K562 (cell line): ENCODE data around the gene ETV4. TPM values are rescaled to one million over a fixed set of nuclear protein-coding genes. Genes with fewer than 3 reads are reported as not detected.

ENCODE experiments used
- ATAC-seq: fragments of 200-7000 bp; cut with Tn5 transposase; 3 replicates; pipeline ENCODE4 v1.9.1; 2020; ENCODE audit warnings: moderate library complexity
- BruUV-seq: library from RNA; stranded (reverse); fragments of 400-500 nt; replicated peaks from 2 replicates; lab custom pipeline; 2021; lab: Mats Ljungman, UMichigan
- CTCF ChIA-PET: fragments of 300-600 bp; formaldehyde crosslinking; extraction: SDS; loops from one replicate; lab custom pipeline; 2021; ENCODE audit warnings: low intra/inter-chr PET ratio; lab: Yijun Ruan, JAX
- POLR2A ChIA-PET: fragments of 300-600, 350-650 bp; sonication (Branson Sonifier 250); formaldehyde crosslinking; extraction: SDS; loops from one replicate; lab custom pipeline; 2021; ENCODE audit warnings: antibody characterized with exemption, inconsistent platforms; lab: Yijun Ruan, JAX
- DNase-seq, 4 experiments: peaks; one replicate each; pipeline versions ENCODE4 v3.0.0 to v3.0.0-alpha.2; 2011 to 2018; ENCODE audit warnings: low spot score in 3 of 4, mixed read lengths in 3 of 4; ENCODE audit errors: extremely low read depth in 1 of 4
- FAIRE-seq: peaks from 2 replicates; lab custom pipeline; 2011; peaks lifted over from hg19 to GRCh38; lab: Jason Lieb, UNC
- H2AFZ ChIP-seq: 2 replicates; pipeline ENCODE4 v1.6.0; 2011; ENCODE audit warnings: low read depth, low read length, control low read depth, inconsistent platforms
- H3K27ac ChIP-seq: fragments of 200-600 bp; 3 replicates; pipeline ENCODE4 v1.8.0; 2011; ENCODE audit warnings: low read depth, mild to moderate bottlenecking, control low read depth, inconsistent platforms, low read length, moderate library complexity, mixed read lengths; ENCODE audit errors: extremely low read depth
- H3K27me3 ChIP-seq, 2 experiments: fragments of 300-600 bp in 1 of 2; 2 replicates in 1 of 2; 3 replicates in 1 of 2; pipeline versions ENCODE4 v1.6.0 to v1.8.0; 2011; ENCODE audit warnings: inconsistent platforms in 2 of 2, low read length in 2 of 2, mild to moderate bottlenecking in 1 of 2, mixed read lengths in 1 of 2, moderate library complexity in 1 of 2; ENCODE audit not compliant: control insufficient read depth in 2 of 2, insufficient read depth in 2 of 2
- H3K36me3 ChIP-seq: fragments of 300-600 bp; 3 replicates; pipeline ENCODE4 v1.8.0; 2011; ENCODE audit warnings: mild to moderate bottlenecking, low read length, inconsistent platforms; ENCODE audit not compliant: control insufficient read depth, insufficient read depth
- H3K4me1 ChIP-seq, 2 experiments: fragments of 200-600 bp in 1 of 2; replicated peaks in 1 of 2; 2 replicates in 1 of 2; 3 replicates in 1 of 2; pipeline versions ENCODE4 v1.5.1 to v1.8.0; 2011; ENCODE audit warnings: inconsistent platforms in 2 of 2, low read length in 2 of 2, mild to moderate bottlenecking in 1 of 2, mixed read lengths in 1 of 2, moderate library complexity in 1 of 2; ENCODE audit not compliant: control insufficient read depth in 2 of 2, insufficient read depth in 2 of 2
- H3K4me2 ChIP-seq: 2 replicates; pipeline ENCODE4 v1.6.1; 2011; ENCODE audit warnings: low read length, control low read depth, inconsistent platforms, mixed read lengths; ENCODE audit not compliant: insufficient read depth
- H3K4me3 ChIP-seq: fragments of 200-600 bp; sonication (generic), shearing (Covaris generic); 2 replicates; pipeline ENCODE4 v1.5.1; 2016; ENCODE audit warnings: control low read depth, inconsistent platforms
- H3K79me2 ChIP-seq: fragments of 200-600 bp; 3 replicates; pipeline ENCODE4 v1.8.0; 2011; ENCODE audit warnings: low read length, inconsistent platforms; ENCODE audit not compliant: control insufficient read depth, insufficient read depth
- H3K9ac ChIP-seq, 2 experiments: 2 replicates each; pipeline versions ENCODE4 v1.6.0 to v1.6.1; 2011; ENCODE audit warnings: low read depth in 2 of 2, low read length in 2 of 2, control low read depth in 1 of 2, inconsistent platforms in 1 of 2, mild to moderate bottlenecking in 1 of 2, mixed read lengths in 1 of 2; ENCODE audit not compliant: insufficient read depth in 1 of 2
- H3K9me1 ChIP-seq: one replicate; pipeline ENCODE4 v1.6.0; 2011; ENCODE audit warnings: inconsistent platforms, mild to moderate bottlenecking, low read length, moderate library complexity; ENCODE audit not compliant: control insufficient read depth, insufficient read depth
- H3K9me3 ChIP-seq: replicated peaks from 2 replicates; pipeline ENCODE4 v1.5.1; 2011; ENCODE audit warnings: low read depth, low read length, inconsistent platforms; ENCODE audit not compliant: control insufficient read depth, insufficient read depth
- H4K20me1 ChIP-seq: replicated peaks from 2 replicates; pipeline ENCODE4 v1.6.1; 2011; ENCODE audit warnings: low read length, inconsistent platforms, mixed read lengths; ENCODE audit not compliant: control insufficient read depth, insufficient read depth
- BACH1 ChIP-seq: fragments of 200-800 bp; sonication (Bioruptor generic); IDR thresholded peaks from 2 replicates; pipeline ENCODE4 v1.6.1; 2016; ENCODE audit warnings: missing genetic modification characterization, missing compliant biosample characterization
- FOXA1 ChIP-seq: fragments of 450-650 bp; IDR thresholded peaks from 2 replicates; pipeline ENCODE4 v1.6.1; 2016; ENCODE audit warnings: mild to moderate bottlenecking, borderline replicate concordance
- HDAC1 ChIP-seq, 2 experiments: fragments of 450-650 bp; IDR thresholded peaks; 2 replicates each; pipeline ENCODE4 v1.6.1; 2016 to 2017; ENCODE audit warnings: inconsistent platforms in 1 of 2, mild to moderate bottlenecking in 1 of 2, moderate library complexity in 1 of 2
- ILK ChIP-seq: fragments of 450-650 bp; IDR thresholded peaks from 2 replicates; pipeline ENCODE4 v1.6.1; 2016; ENCODE audit warnings: missing genetic modification characterization, low read depth, mild to moderate bottlenecking, missing compliant biosample characterization, moderate library complexity, borderline replicate concordance
- MBD2 ChIP-seq: sonication (generic); IDR thresholded peaks from 2 replicates; pipeline ENCODE4 v1.6.1; 2016; ENCODE audit warnings: low read depth, borderline replicate concordance
- MTA1 ChIP-seq: fragments of 450-650 bp; IDR thresholded peaks from 2 replicates; pipeline ENCODE4 v1.6.1; 2017; ENCODE audit warnings: borderline replicate concordance
- POLR2A ChIP-seq: fragments of 450-650 bp; conservative IDR thresholded peaks from 2 replicates; pipeline ENCODE4 v1.6.1; 2016
- POLR2G ChIP-seq: fragments of 200-400 bp; formaldehyde crosslinking; IDR thresholded peaks from 2 replicates; pipeline ENCODE4 v1.6.1; 2017; ENCODE audit warnings: low read depth, mild to moderate bottlenecking, antibody characterized with exemption, low read length, moderate library complexity
- POLR2H ChIP-seq: IDR thresholded peaks from 2 replicates; pipeline ENCODE4 v1.6.1; 2016; ENCODE audit warnings: missing genetic modification characterization, low read depth, mild to moderate bottlenecking, control low read depth, missing compliant biosample characterization, moderate library complexity
- SETDB1 ChIP-seq: IDR thresholded peaks from one replicate; pipeline ENCODE4 v1.6.1; 2012; ENCODE audit warnings: low read length, control low read depth, inconsistent platforms
- ZBTB7A ChIP-seq: IDR thresholded peaks from 2 replicates; pipeline ENCODE4 v1.6.1; 2011; ENCODE audit warnings: low read depth, mild to moderate bottlenecking, low read length, moderate library complexity, borderline replicate concordance; ENCODE audit not compliant: control insufficient read depth
- ZC3H11A ChIP-seq: IDR thresholded peaks from 2 replicates; pipeline ENCODE4 v1.6.1; 2012; ENCODE audit warnings: low read depth, low read length, improper control_type of control experiment
- ZC3H8 ChIP-seq: fragments of 450-650 bp; IDR thresholded peaks from 2 replicates; pipeline ENCODE4 v1.6.1; 2017
- ZNF23 ChIP-seq: fragments of 250-450 bp; sonication (Bioruptor Pico); IDR thresholded peaks from 2 replicates; pipeline ENCODE4 v1.4.0; 2020; ENCODE audit warnings: mild to moderate bottlenecking
- ZNF764 ChIP-seq: fragments of 250-450 bp; sonication (Bioruptor Pico); IDR thresholded peaks from 2 replicates; pipeline ENCODE4 v1.4.0; 2020; ENCODE audit warnings: low read depth, mild to moderate bottlenecking, moderate library complexity
- WGBS: fragments of 100-300 bp; shearing (Covaris generic); methylation state at CpG from one replicate; pipeline ENCODE4 v1.1.6; 2016; ENCODE audit warnings: low coverage, mixed read lengths; ENCODE audit not compliant: insufficient coverage; ENCODE audit errors: missing lambda C conversion rate; 5-methylcytosine and 5-hydroxymethylcytosine counted together
- in situ Hi-C: fragments of 300-500 bp; cut with MboI; formaldehyde crosslinking; loops from 4 replicates; pipeline ENCODE4 v1.15.0; 2018; ENCODE audit warnings: inconsistent platforms, mixed read lengths
- intact Hi-C: fragments of 100-400 bp; cut with micrococcal nuclease; formaldehyde crosslinking; loops from 2 replicates; pipeline ENCODE4 v1.14.2; 2022
- polyA plus RNA-seq, 8 experiments: library from polyadenylated mRNA; depleted of rRNA in 4 of 8; stranded (reverse) in 5 of 8; unstranded in 3 of 8; fragments of >200 nt; fragmentation: Nextera tagmentation in 2 of 8; fragmentation: Illumina TruSeq in 1 of 8; extraction: Ambion mirVana in 2 of 8; extraction: Trizol in 1 of 8; gene quantifications; 2 replicates each; pipeline versions ENCODE4 v1.2.1 to v1.2.3, GENCODE V29; 2011 to 2014; ENCODE audit warnings: inconsistent platforms in 1 of 8, missing spikeins in 1 of 8
- total RNA-seq, 7 experiments: library from RNA; depleted of rRNA in 6 of 7; stranded (reverse); fragments of >200 nt in 6 of 7; fragmentation: Illumina TruSeq in 2 of 7; extraction: Trizol in 2 of 7; gene quantifications; 2 replicates each; pipeline versions ENCODE4 v1.2.1 to v1.2.3, GENCODE V29; 2011 to 2021; ENCODE audit warnings: low replicate concordance in 1 of 7
- TF ChIP-seq, protein P1 (sequence below): IDR thresholded peaks from 2 replicates; pipeline ENCODE4 v1.6.1; 2014; ENCODE audit warnings: antibody characterized with exemption
- TF ChIP-seq, protein P2 (sequence below): sonication (generic); formaldehyde crosslinking; IDR thresholded peaks from 2 replicates; pipeline ENCODE4 v1.9.0; 2022; ENCODE audit warnings: mild to moderate bottlenecking, missing genetic modification reagents
- TF ChIP-seq, protein P3 (sequence below): fragments of 450-650 bp; formaldehyde crosslinking; IDR thresholded peaks from 2 replicates; pipeline ENCODE4 v1.4.0; 2020; ENCODE audit warnings: mild to moderate bottlenecking, mixed read lengths

ETV4 gene
- total and polyA plus RNA-seq, 9 of the 15 experiments (the other 6 are each of a cell fraction or from before 2014, with no cell fraction given), result 5.5 to 66.3 (median 28.2) TPM

DNA sequence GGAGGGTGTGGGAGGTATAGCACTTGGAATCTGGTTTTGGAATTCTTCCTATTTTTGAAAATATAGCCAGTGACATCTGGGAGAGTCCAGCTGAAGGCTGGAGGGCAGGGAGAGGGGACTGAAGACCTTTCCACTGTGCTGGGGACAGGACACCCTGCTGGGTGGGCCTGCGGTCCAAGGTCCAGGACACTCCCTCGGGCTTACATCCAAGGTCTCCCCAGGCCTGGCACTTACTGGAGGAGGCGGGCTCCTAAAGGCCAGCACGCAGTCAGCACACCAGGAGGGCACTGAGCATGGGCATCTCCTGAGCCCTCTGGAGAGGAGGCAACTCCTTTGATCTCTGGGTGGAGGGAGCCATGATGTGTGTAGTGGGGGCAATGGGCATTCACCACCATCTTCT is 35.5 kb upstream of the ETV4 start (continued):
- no peak for TF ChIP-seq MTA1
- TF ChIP-seq FOXA1, result no peak
- TF ChIP-seq SETDB1, result no peak
- no peak for TF ChIP-seq MBD2

DNA sequence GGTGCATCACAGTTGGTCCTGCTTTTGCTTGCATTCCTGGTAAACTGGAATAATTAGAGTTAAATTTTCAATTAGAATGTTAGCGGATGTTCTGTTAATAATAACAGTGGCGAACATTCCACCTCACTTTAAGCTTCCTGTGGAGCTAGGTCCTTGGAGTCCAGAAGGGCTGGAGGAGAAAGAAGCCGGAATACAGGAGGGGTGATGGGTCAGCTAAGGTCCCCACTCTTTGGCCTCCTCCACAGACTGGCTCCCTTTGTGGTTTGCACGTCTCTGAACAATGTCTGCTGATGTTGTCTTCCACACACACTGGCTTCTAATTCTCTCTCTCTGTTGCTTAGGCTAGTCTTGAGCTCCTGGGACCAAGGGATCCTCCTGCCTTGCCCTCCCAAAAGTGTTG is 35.0 kb upstream of the ETV4 start:
- TF ChIP-seq, protein P1, sequence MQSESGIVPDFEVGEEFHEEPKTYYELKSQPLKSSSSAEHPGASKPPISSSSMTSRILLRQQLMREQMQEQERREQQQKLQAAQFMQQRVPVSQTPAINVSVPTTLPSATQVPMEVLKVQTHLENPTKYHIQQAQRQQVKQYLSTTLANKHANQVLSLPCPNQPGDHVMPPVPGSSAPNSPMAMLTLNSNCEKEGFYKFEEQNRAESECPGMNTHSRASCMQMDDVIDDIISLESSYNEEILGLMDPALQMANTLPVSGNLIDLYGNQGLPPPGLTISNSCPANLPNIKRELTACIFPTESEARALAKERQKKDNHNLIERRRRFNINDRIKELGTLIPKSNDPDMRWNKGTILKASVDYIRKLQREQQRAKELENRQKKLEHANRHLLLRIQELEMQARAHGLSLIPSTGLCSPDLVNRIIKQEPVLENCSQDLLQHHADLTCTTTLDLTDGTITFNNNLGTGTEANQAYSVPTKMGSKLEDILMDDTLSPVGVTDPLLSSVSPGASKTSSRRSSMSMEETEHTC, result no peak
- TF ChIP-seq POLR2A (no peak), ZNF764 (CRISPR knock-in tag) (no peak), ZC3H8 (no peak), HDAC1 (IDR thresholded peaks at IDR 0.05) (no peak), POLR2G (no peak), ZNF23 (CRISPR knock-in tag) (no peak), BACH1 (tag) (no peak), ILK (tag) (no peak), POLR2H (tag) (no peak), ZBTB7A (no peak), ZC3H11A (no peak)
- TF ChIP-seq, protein P2, sequence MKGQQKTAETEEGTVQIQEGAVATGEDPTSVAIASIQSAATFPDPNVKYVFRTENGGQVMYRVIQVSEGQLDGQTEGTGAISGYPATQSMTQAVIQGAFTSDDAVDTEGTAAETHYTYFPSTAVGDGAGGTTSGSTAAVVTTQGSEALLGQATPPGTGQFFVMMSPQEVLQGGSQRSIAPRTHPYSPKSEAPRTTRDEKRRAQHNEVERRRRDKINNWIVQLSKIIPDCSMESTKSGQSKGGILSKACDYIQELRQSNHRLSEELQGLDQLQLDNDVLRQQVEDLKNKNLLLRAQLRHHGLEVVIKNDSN (CRISPR knock-in tag), result no peak
- TF ChIP-seq, protein P3, sequence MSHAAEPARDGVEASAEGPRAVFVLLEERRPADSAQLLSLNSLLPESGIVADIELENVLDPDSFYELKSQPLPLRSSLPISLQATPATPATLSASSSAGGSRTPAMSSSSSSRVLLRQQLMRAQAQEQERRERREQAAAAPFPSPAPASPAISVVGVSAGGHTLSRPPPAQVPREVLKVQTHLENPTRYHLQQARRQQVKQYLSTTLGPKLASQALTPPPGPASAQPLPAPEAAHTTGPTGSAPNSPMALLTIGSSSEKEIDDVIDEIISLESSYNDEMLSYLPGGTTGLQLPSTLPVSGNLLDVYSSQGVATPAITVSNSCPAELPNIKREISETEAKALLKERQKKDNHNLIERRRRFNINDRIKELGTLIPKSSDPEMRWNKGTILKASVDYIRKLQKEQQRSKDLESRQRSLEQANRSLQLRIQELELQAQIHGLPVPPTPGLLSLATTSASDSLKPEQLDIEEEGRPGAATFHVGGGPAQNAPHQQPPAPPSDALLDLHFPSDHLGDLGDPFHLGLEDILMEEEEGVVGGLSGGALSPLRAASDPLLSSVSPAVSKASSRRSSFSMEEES (CRISPR knock-in tag), result no peak
- TF ChIP-seq, all 486 proteins: peak for 0
- DNase-seq (no peak), FAIRE-seq (no peak), ATAC-seq (no peak)
- POLR2A ChIA-PET, result no interaction called here
- H3K4me1 ChIP-seq, result no peaks in the 10 kb centered on the region
- WGBS, result 1% methylated on average over 4 of the region's 4 CpGs
- H3K9ac ChIP-seq, result no peak overlapping the region
- H3K27me3 ChIP-seq, result peaks cover 36 to 56% of the 10 kb centered on the region in 2 experiments
- intact Hi-C loops (no loop called here), in situ Hi-C loops (no loop called here)
- BruUV-seq, result no TSS peak
- H2AFZ ChIP-seq, result no peak overlapping the region
- H3K79me2 ChIP-seq, result no peaks in the 10 kb centered on the region
- CTCF ChIA-PET, result interaction anchor here (0.9 kb wide), 2 partner anchors 92 to 100 kb away, joined by 3 read pairs; no protein-coding TSS in a partner anchor
- H3K36me3 ChIP-seq, result no peaks in the 10 kb centered on the region
- H3K27ac ChIP-seq, result no peak overlapping the region
- H3K9me1 ChIP-seq, result peaks cover 3% of the 10 kb centered on the region
- no peaks in the 10 kb centered on the region for H3K9me3 ChIP-seq
- H4K20me1 ChIP-seq, result peaks cover 5% of the 10 kb centered on the region
- no peak overlapping the region for H3K4me3 ChIP-seq
- H3K4me2 ChIP-seq, result no peak overlapping the region
